GM12801 (cell line): Measurements from ENCODE around the gene LIFR.

Experiments used
- CTCF ChIP-seq: IDR thresholded peaks from one replicate; pipeline ENCODE4 v1.5.1; 2011; ENCODE audit warnings: control low read depth; ENCODE audit not compliant: insufficient read length; ENCODE audit errors: extremely low read depth

Gene LIFR

GRCh38 chr5:38478166-38478565, 78.3 kb downstream of the LIFR start:
- no peak for TF ChIP-seq CTCF

GRCh38 chr5:38473008-38473407, 83.4 kb downstream of the LIFR start:
- TF ChIP-seq CTCF: no peak

GRCh38 chr5:38472541-38472940, 83.9 kb downstream of the LIFR start:
- no peak for TF ChIP-seq CTCF

- no peak for TF ChIP-seq CTCF
These were observed 84.7 kb downstream of the LIFR start for GRCh38 chr5:38471709-38472108.

GRCh38 chr5:38469707-38470267, 86.7 kb downstream of the LIFR start:
- TF ChIP-seq CTCF: no peak

GRCh38 chr5:38468978-38469706, 87.3 kb downstream of the LIFR start:
- no peak for TF ChIP-seq CTCF

- no peak for TF ChIP-seq CTCF
These were observed 88.2 kb downstream of the LIFR start for GRCh38 chr5:38468202-38468673.
